Measurements from ENCODE around the gene GPC5.

The GPC5 gene

DNA sequence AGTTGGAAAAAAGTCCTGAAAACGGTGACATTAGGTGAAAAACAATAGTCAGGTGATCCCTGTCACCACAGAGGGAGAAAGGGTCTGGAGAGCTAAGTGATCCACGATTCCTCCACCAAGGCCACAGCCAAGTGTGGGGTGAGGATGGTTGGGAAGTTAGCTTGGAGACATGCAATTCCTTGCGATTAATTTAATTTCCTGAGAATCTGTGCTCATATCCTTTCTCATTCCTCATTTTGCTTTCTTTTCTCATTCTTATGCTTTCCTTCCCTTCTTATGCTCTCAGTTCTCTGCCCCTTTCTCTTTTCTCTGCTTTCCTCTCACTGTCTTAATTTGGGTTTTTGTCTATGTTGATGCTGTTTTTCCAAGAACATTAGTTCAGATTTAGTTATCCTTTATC lies 68.8 kb downstream of the GPC5 start:
- DNase-seq, result no peak

GRCh38 chr13:91468301-91468700 lies 69.9 kb downstream of the GPC5 start:
- DNase-seq, result no peak

GRCh38 chr13:91470084-91470621 lies 71.7 kb downstream of the GPC5 start:
- DNase-seq, result no peak

GRCh38 chr13:91470681-91471080 lies 72.3 kb downstream of the GPC5 start:
- DNase-seq, result no peak

GRCh38 chr13:91482427-91482826 lies 84.0 kb downstream of the GPC5 start:
- DNase-seq, result no peak

DNA sequence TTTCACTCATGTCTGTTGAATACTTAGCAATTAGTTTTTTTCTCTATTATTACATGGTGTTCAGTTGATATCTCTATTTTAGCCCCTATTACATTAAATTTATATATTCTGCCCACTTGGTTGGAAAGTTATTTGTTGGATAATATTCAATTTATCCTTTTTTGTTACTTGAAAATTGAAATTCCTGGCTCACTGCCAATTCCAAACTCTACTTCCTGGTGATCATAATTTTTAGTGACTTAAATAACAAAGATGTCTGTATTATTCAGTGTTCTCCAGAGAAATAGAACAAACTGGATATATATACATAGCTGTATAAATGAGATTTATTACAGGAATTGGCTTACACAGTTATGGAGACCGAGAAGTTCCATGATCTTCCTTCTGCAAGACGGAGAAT lies 93.6 kb downstream of the GPC5 start:
- no peak for DNase-seq

DNA sequence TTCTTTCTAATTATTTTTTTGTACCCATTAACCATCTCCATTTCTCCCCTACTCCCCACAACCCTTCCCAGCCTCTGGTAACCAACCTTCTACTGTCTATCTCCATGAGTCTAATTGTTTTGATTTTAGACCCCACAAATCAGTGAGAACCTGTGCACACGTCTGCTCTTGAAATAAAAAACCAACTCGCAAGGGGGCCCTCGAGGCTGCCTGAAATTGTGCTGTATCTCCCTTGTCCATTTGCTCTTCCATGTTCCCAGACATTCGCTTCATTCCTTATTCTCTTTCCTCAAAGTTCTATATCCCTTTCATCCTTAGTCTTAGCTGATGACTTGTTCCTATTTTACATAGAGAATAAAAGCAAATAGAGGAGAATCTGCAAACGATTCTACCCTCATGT lies 95.0 kb downstream of the GPC5 start:
- no peak for DNase-seq

GRCh38 chr13:91498298-91498697 lies 99.9 kb downstream of the GPC5 start:
- DNase-seq, result no peak

- DNase-seq, result no peak
Measured at GRCh38 chr13:91504216-91504615, 105.8 kb downstream of the GPC5 start.

DNA sequence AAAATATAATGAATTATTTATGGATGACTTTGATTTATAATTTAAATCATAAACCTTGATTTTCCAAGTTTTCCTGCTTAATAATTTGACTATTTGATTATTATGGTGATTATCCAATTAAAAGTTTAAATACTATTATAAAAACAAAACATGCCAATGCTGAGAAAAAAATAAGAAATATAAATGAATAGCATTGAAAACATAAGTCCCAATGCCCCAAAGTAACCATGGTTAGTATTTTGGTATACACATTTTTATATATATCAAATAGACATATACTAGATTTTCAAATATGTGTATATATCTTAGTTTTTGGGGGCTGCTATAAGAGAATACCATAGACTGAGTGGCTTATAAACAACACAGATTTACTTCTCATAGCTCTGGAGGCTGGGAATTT lies 108.3 kb downstream of the GPC5 start:
- DNase-seq, result no peak

DNA sequence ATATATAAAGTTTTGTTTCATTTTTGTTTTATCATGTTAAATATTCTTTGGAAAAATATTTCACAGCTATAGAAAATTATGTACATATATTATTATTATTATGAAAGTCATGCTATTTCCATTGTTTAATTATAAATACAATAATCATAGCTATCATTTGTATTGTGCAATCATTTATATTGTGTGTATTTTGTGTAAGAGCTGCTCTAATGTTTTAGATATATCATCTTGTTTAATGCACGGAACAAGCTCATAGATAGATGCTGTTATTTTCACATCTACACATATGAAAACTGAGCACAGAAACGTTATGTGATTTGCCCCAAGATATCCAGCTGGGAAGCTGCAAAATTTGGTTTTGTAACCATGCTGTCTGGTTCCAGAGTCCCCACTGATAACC lies 111.6 kb downstream of the GPC5 start:
- no peak for DNase-seq

GRCh38 chr13:91513790-91514189 lies 115.4 kb downstream of the GPC5 start:
- DNase-seq, result no peak

DNA sequence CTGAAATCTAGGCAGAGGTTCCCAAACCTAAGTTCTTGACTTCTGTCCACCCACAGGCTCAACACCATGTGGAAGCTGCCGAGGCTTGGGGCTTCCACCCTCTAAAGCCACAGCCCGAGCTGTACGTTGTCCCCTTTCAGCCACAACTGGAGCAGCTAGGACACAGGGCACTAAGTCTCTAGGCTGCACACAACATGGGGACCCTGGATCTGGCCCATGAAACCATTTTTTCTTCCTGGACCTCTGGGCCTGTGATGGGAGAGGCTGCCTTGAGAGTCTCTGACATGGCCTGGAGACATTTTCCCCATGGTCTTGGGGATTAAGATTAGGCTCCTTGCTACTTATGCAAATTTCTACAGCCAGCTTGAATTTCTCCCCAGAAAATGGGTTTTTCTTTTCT lies 118.4 kb downstream of the GPC5 start:
- DNase-seq, result no peak

GRCh38 chr13:91520952-91521351 lies 122.5 kb downstream of the GPC5 start:
- DNase-seq, result no peak

DNA sequence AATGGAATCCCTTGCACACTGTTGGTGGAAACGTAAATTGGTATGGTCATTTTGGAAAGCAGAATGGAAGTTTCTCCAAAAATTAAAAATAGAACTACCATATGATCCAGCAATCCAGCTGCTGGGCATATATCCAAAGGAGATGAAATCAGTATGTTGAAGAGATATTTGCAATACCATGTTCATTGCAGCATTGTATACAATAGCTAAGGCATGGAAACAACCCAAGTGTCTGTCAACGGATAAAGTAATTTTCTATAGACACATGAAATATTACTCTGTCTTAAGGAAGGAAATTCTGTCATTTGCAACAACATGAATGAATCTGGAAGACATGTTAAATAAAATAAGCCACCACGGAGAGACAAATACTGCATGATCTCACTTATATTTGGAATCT lies 124.7 kb downstream of the GPC5 start:
- no peak for DNase-seq

DNA sequence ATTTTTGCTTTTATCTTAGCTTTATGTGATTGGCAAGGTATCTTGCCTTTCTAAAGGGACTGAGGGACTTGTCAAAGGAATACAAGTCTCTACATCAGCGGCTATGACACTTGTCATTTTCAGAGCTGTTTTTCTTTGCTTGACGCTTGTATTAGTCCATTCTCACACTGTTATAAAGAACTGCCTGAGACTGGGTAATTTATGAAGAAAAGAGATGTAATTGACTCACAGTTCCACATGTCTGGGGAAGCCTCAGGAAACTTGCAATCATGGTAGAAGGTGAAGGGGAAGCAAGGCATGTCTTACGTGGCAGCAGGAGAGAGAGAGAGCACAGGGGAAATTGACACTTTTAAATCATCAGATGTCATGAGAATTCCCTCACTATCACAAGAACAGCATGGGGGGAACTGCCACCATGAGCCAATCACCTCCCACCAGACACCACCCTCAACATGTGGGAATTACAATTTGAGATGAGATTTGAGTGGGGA lies 128.2 kb downstream of the GPC5 start:
- DNase-seq, result no peak

GRCh38 chr13:91529739-91530482 lies 131.5 kb downstream of the GPC5 start:
- DNase-seq, result no peak

- DNase-seq, result no peak
Measured at GRCh38 chr13:91531646-91532045, 133.2 kb downstream of the GPC5 start.

GRCh38 chr13:91533354-91533753 lies 134.9 kb downstream of the GPC5 start:
- no peak for DNase-seq

DNA sequence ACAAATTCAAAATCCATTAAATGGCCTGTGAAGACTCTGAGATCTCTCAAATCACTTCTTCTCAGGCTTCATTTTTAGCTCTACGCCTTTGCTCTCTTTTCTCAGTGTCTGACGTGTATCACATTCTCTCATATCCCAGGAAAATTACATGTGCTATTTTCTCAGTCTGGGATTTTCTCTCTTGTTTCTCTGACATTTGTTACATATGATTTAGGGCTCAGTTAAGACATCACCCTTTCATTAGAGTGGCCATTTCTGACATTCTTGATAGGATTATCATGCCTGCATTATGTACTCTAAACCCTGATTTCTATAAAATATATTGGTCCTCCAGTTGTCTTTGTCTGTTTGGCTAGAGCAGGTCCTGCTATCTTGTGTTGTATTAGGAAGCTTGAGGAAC lies 136.6 kb downstream of the GPC5 start:
- no peak for DNase-seq

GRCh38 chr13:91537376-91537775 lies 139.0 kb downstream of the GPC5 start:
- DNase-seq, result no peak

GRCh38 chr13:91539286-91540157 lies 141.1 kb downstream of the GPC5 start:
- DNase-seq, result no peak

DNA sequence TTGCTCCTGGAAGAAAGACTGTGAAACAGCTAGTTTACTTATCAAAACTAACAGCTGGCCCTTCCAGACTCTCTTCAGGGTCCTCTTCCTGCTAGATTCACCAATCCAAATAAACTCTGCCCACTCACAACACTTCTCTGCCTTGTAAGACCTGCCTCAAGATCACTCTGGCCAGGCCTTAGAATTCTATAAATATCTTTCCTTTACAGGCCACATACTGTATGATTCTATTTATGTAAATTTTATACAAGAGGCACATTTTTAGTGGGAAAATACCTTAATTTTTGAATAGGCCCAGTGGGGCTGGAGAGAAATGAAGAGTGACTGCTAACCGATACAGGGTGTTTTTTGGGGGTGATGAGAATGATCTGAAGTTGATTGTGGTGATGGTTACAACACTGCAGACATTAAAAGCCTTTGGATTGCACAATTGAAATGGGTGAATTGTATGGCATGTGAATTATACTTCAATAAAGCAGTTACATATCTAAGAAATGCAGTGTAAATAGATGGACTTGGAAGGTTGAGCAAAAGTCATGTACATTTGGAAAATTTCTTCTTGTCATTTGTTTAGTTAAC lies 141.8 kb downstream of the GPC5 start:
- DNase-seq, result no peak

- DNase-seq, result no peak
Measured at GRCh38 chr13:91544723-91545122, 146.3 kb downstream of the GPC5 start.

All from CD4-positive, alpha-beta T cell treated with Interferon gamma for 1 hour (primary cell).